Thyroid gland (tissue), 4 donors: ENCODE measurements around the gene KIF16B.

ENCODE experiments used
- POLR2A ChIP-seq, 2 donors: fragments of 450-650 bp; IDR thresholded peaks; one replicate each; pipeline ENCODE4 v1.6.1; 2017; ENCODE audit warnings: antibody characterized with exemption in 2 of 2, mild to moderate bottlenecking in 2 of 2, moderate library complexity in 1 of 2
- TF ChIP-seq, protein P1 (sequence below), 6 experiments: fragments of 200-600 bp in 3 of 6; fragments of 450-650 bp in 3 of 6; sonication (generic) in 3 of 6; IDR thresholded peaks; one replicate each; pipeline ENCODE4 v1.5.1; 2016 to 2019; ENCODE audit warnings: antibody characterized with exemption in 6 of 6, mild to moderate bottlenecking in 2 of 6, inconsistent platforms in 1 of 6, moderate library complexity in 1 of 6

- TF ChIP-seq, protein P1, sequence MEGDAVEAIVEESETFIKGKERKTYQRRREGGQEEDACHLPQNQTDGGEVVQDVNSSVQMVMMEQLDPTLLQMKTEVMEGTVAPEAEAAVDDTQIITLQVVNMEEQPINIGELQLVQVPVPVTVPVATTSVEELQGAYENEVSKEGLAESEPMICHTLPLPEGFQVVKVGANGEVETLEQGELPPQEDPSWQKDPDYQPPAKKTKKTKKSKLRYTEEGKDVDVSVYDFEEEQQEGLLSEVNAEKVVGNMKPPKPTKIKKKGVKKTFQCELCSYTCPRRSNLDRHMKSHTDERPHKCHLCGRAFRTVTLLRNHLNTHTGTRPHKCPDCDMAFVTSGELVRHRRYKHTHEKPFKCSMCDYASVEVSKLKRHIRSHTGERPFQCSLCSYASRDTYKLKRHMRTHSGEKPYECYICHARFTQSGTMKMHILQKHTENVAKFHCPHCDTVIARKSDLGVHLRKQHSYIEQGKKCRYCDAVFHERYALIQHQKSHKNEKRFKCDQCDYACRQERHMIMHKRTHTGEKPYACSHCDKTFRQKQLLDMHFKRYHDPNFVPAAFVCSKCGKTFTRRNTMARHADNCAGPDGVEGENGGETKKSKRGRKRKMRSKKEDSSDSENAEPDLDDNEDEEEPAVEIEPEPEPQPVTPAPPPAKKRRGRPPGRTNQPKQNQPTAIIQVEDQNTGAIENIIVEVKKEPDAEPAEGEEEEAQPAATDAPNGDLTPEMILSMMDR (IDR thresholded peaks at IDR 0.05), result no peak
- TF ChIP-seq POLR2A (IDR thresholded peaks at IDR 0.05), result no peak
Observed at GRCh38 chr20:16349523-16350260, 223.6 kb downstream of the KIF16B start.
